WI38 (cell line): ENCODE measurements around the gene CYP3A5.

Experiments
- H3K4me3 ChIP-seq: 2 replicates; pipeline ENCODE4 v1.5.1; 2011; ENCODE audit warnings: low read depth, mild to moderate bottlenecking, control low read depth, low read length
- TF ChIP-seq, protein P1 (sequence below): IDR thresholded peaks from 2 replicates; pipeline ENCODE4 v1.5.1; 2012; ENCODE audit warnings: low read depth, mild to moderate bottlenecking, control low read depth, low read length

CYP3A5 gene

DNA sequence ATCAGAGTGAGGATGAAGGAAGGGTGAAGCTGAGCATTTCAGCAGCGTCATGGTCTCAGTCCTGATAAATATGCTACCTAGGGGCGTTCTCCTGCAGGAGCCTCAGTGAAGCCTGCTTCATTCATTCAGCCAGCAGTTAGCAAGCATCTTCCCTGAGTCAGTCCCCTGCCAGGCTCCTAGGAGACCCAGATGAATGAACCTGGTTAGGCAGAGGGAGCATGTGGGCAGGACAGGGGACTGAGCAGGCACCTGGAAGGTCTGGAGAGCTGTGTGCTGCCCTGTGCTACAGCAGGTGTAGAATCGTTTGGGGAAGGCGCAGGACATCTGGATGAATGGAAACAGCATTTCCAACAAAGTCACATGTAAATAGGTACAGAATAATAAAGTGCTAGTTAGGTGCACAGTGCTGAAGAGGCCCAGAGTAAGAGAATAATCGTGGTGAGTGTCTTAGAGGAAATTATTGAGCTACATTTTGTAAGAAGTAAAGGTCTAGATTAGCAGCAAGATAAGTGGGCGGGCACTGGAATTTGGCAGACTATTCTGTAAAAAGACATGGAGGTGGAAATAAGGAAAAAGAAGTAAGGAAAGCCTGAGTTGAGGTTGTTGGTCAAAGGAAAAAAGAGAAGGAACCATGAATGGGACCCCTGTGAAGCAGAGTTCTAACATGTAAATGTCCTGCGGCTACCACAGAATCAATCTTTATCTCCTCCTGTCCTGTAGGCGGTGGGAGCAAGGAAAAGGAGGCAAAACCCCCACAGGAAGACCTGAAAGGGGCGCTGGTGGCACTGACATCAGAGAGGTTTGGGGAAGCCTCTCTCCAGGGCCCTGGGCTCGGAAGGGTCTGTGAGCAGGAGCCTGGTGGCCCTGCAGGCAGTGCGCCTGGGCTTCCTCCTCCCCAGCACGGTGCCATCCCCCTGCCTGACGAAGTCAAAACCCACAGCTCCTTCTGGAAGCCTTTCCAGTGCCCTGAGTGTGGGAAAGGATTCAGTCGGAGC lies 51.0 kb downstream of the CYP3A5 start:
- no peak overlapping the region for H3K4me3 ChIP-seq
- TF ChIP-seq, protein P1, sequence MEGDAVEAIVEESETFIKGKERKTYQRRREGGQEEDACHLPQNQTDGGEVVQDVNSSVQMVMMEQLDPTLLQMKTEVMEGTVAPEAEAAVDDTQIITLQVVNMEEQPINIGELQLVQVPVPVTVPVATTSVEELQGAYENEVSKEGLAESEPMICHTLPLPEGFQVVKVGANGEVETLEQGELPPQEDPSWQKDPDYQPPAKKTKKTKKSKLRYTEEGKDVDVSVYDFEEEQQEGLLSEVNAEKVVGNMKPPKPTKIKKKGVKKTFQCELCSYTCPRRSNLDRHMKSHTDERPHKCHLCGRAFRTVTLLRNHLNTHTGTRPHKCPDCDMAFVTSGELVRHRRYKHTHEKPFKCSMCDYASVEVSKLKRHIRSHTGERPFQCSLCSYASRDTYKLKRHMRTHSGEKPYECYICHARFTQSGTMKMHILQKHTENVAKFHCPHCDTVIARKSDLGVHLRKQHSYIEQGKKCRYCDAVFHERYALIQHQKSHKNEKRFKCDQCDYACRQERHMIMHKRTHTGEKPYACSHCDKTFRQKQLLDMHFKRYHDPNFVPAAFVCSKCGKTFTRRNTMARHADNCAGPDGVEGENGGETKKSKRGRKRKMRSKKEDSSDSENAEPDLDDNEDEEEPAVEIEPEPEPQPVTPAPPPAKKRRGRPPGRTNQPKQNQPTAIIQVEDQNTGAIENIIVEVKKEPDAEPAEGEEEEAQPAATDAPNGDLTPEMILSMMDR: no peak

DNA sequence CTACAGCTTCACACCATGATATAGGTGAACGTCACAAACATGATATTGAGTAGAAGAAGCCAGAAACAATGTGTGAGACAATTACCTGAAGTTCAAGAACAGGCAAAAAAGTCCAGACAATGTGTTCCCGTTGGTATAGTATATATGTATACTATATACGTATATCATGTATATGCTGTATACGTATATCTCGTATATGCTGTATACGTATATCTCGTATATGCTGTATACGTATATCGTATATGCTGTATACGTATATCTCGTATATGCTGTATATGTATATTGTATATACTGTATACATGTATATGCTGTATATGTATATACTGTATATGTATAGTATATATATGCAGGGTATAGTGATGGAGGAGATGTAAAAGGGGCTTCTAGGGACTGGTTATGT lies 52.3 kb downstream of the CYP3A5 start:
- TF ChIP-seq, protein P1: no peak
- H3K4me3 ChIP-seq: no peak overlapping the region

DNA sequence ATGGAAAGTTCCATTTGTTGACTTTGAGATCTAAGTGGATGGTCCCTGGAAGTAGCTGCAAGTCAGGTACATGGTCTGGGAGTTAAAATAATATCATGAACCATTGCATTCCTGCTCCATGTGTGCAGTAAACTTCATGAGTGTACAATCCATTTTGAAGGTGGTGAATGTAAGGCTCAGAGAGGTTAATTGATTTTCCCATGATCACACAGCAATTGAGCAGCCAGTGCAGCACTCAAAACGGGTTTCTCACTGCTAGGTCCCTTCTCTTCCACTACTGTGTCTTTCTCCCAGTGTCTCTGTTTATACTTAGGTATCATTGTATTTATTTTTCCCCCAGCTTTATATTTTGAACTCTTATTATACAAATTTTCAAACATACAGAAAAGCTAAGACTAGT lies 53.1 kb downstream of the CYP3A5 start:
- H3K4me3 ChIP-seq: no peak overlapping the region
- TF ChIP-seq, protein P1: no peak

DNA sequence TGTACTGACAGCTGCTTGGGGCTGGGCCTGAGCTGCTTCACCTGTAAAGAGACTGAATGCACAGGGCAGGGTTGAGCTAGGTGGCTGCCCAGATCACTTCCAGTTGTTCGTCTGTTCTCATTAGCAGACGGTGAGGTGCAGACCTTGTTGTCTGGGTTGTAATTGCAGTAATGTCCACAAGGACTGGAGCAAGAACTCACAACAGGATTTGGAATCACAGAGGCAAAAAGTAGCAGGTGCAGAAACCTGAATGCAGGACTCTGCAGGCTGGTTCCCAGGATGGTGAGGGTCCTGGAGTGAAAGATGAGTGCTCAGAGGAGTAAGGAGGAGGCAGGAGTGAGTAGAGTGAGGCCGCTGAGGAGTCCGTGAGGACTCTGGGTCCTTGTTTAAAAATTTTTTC lies 53.8 kb downstream of the CYP3A5 start:
- H3K4me3 ChIP-seq: no peak overlapping the region
- TF ChIP-seq, protein P1: no peak

DNA sequence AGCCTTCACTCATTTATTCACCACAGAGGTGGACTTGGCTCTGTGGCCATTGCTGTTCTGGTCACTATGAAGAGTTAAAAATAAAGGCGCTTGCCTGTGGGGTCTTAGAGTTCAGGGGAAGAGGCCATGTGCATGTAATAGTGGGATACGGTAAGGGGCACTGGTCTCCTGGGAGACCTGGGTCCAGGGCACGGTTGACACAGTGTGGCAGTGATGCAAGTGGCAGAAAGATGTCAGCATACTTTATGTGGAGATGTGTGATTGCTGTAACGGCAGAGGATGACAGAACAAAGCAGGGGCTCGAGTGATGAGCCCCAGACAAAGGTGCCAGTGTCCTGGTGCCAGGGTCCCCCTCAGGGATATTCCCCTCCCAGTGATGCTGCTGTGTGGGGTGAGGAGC lies 54.5 kb downstream of the CYP3A5 start:
- no peak overlapping the region for H3K4me3 ChIP-seq
- TF ChIP-seq, protein P1: no peak

DNA sequence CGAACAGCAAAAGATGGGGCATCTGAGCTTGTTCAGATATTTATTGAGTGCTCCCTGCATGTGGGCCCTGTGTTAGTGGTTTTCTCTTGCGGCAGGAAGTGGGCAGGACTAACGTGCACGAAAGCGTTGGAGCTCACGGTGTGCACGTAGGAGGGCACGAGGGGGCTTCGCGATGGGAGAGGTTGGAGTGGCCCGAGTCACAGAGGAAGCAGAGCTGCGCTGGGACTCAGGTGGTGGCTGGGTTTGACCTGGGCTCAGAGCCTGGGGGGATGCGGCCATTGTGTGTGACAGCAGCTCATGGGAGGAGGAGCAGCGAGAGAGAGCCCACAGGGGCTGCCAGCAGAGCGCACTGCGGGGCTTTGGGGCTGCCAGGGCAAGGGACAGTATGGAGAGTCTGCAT lies 55.3 kb downstream of the CYP3A5 start:
- TF ChIP-seq, protein P1: no peak
- no peak overlapping the region for H3K4me3 ChIP-seq

DNA sequence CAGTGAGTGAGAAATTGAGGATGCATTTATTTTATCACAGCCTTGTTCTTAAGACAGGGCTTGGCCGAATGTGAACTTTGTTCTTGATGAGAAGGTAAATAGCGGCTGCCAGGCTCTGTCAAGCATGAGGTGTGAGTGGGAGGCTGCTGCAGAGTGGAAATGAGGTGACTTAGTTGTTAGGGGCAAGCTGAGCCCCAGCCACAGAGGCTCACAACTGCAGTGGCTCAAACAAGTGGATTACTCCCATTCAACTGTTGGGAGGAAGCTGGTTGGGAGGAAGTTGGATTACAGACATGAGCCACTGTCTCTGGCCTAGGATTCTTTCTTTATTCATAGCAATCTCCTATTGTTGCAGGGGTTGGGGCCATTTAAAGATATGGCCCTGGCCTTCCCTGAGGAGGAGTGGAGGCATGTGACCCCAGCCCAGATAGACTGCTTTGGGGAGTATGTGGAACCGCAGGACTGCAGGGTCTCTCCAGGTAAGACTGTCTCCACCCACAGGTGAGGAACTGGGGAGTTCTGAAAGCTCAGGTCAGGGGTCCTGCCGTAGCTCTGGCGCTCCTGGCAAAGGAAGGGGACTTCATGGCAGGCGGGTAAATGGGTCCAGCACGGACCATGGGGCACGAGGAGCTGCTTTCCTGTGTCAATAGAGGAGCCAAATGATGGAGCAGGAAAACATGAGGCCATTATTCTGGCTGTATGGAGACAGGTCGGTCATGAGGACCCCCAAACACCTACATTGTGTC lies 55.9 kb downstream of the CYP3A5 start:
- TF ChIP-seq, protein P1: no peak
- no peak overlapping the region for H3K4me3 ChIP-seq
